B cell (primary cell): Measurements from ENCODE around the gene PNLDC1.

Experiments
- EZH2 ChIP-seq: IDR thresholded peaks from 2 replicates; pipeline ENCODE4 v1.6.1; 2012; ENCODE audit warnings: borderline replicate concordance, low read depth, mild to moderate bottlenecking, moderate library complexity, low read length; ENCODE audit not compliant: insufficient read depth, poor library complexity, severe bottlenecking
- TF ChIP-seq, protein P1 (sequence below): fragments of 200-600 bp; IDR thresholded peaks from one replicate; pipeline ENCODE4 v1.8.0; 2022; ENCODE audit warnings: antibody characterized with exemption, mild to moderate bottlenecking

DNA sequence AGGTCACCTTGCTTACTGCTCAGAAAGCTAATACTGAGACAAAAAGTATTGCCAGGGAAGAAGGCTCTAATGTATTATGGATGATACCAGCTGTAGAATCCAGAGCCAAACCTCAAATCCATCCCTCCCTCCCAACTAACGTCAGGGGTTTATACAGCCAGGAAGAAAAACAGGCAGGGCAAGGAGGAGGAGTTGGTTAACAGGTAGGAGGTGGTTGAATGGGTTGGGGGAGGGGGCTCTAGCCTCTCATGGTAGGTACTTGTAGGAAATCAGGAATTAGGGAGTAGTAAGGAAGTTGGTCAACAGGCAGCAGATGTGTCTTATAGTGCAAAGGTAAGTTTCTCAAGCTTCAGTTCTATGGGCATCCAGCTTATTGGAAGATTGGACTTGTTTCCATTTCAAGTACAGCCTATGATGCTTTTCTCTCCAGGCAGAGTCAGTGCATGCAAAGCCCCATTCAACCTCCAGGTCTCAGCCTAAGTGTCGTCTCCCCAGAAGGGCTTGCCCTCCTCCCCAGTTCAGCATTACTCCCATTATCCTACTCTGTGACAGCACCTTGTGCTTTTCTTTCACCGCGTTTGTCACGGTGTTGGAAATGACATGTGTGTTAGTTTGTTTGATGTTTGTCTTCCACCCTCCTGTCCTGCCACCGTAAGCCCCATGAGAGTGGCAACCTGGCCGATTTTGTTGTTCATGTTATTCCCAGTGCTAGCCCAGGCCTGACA lies 38.1 kb downstream of the PNLDC1 start:
- no peak for TF ChIP-seq EZH2
- TF ChIP-seq, protein P1, sequence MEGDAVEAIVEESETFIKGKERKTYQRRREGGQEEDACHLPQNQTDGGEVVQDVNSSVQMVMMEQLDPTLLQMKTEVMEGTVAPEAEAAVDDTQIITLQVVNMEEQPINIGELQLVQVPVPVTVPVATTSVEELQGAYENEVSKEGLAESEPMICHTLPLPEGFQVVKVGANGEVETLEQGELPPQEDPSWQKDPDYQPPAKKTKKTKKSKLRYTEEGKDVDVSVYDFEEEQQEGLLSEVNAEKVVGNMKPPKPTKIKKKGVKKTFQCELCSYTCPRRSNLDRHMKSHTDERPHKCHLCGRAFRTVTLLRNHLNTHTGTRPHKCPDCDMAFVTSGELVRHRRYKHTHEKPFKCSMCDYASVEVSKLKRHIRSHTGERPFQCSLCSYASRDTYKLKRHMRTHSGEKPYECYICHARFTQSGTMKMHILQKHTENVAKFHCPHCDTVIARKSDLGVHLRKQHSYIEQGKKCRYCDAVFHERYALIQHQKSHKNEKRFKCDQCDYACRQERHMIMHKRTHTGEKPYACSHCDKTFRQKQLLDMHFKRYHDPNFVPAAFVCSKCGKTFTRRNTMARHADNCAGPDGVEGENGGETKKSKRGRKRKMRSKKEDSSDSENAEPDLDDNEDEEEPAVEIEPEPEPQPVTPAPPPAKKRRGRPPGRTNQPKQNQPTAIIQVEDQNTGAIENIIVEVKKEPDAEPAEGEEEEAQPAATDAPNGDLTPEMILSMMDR = no peak
